HG02970 (cell line): Measurements from ENCODE around the gene SLC10A2.
A peak's percentile ranks its signal among the peaks of the same experiment; 100 is the strongest.

Experiments
- ATAC-seq: cut with Tn5 transposase; IDR thresholded peaks from one replicate; pipeline ENCODE4 v1.9.1; 2021; ENCODE audit warnings: mild to moderate bottlenecking, moderate library complexity, moderate number of reproducible peaks; ENCODE audit not compliant: unreplicated experiment, low FRiP score

Gene SLC10A2

GRCh38 chr13:103055166-103055565, 11.1 kb downstream of the SLC10A2 start:
- no peak for ATAC-seq

GRCh38 chr13:103046676-103047075, 19.5 kb downstream of the SLC10A2 start:
- no peak for ATAC-seq

GRCh38 chr13:103044056-103044455, 22.2 kb downstream of the SLC10A2 start:
- no peak for ATAC-seq

DNA sequence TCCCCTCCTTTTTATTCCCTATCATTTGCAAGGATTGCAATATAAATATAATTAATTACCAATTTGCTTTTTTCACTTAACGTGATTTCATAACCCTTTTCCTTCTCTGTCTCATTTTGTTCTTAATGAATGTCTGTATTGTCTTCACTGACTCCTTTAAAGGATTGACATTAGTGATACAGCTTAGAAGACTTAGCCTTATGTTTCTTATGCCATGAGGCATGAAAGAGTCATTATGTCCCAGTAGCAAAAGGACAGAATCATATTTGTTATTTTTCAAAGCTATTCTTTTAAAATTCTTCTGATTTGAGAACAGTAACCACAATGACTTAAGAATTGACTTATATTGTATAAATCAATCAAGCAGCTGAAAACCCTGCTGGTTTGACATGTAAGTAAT, 26.2 kb downstream of the SLC10A2 start:
- ATAC-seq, result no peak

GRCh38 chr13:103039183-103039582, 27.0 kb downstream of the SLC10A2 start:
- no peak for ATAC-seq

GRCh38 chr13:103036268-103036667, 29.9 kb downstream of the SLC10A2 start:
- ATAC-seq, result no peak

DNA sequence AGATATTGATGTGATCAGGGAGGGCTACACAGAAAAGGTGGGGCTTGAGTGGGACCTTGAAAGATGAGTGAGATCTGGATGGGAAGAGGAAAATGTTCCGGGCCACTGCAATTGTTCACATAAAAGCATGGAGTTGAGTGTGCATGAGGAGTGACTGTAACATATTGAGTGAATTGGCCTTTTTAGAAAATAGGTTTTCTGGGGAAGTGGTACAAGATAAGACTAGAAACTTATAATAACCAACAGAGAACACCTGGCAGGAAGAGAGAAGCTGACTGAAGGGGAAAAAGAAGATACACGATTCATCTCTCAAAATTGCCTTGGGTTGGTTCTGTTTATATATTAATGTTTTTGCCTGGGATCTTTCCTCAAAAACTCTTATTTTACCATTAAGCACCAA, 32.2 kb downstream of the SLC10A2 start:
- no peak for ATAC-seq

- ATAC-seq, result peak; percentile 69
Measured at GRCh38 chr13:103031332-103031873, 34.8 kb downstream of the SLC10A2 start.

GRCh38 chr13:103030776-103031175, 35.4 kb downstream of the SLC10A2 start:
- ATAC-seq, result no peak

DNA sequence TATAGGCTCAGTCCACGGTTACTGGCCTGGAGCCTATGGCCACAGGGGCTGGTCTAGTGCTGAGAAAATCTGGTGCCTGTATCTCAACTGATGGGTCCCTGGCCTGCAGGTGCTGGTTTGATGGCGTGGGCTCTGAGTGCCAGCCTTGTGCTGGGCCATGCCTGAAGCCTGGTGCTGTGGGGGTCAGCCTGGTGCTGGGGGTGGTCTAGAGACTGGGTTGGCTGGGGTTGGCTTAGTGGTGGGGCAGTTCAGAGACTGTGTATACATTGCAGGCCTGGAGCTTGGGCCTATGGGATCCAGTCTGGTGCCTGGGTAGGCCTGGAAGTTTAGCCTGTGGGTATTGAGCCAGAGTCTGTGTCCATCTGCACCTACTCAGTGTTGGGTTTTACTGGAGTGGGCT, 36.4 kb downstream of the SLC10A2 start:
- ATAC-seq, result no peak

GRCh38 chr13:103022336-103022735, 43.9 kb downstream of the SLC10A2 start:
- no peak for ATAC-seq

DNA sequence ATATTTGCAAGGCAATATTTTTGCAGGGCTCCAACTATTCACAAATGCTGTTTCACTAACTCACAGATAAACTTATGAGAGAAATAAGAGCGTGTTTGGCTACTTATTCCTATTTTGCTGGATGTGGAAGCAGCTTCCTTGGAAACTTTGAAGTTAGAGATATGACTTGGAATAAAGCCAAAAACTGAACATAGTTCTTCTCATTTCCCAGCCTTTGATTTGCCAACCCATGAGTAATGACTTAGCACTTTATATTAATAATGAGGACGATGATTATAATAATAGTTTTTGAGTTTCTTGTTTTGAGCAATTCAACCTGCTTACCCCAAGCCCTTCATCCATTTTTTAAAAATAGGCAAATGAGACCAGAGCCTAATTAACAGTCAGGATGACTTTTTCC, 47.7 kb downstream of the SLC10A2 start:
- no peak for ATAC-seq

DNA sequence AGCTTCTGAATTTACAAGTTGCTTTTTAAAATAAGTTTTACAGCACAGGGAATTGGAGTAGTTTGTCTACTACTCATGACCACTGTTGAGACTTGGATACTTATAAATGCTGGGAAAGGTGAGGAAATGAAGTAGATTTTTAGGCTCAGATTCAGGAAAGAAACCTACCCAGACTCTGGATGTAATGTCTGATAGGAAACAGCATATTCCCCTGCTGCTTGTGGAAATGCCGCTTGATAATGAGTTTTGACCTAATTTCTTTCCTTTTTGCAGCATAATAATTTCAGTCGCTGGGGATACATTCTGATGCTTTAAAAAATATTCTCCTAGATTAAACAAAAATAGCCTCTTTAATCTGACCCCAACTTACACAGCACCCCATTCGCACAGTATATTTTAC, 53.6 kb downstream of the SLC10A2 start:
- no peak for ATAC-seq

GRCh38 chr13:103009051-103009840, 57.0 kb downstream of the SLC10A2 start:
- ATAC-seq, result no peak

DNA sequence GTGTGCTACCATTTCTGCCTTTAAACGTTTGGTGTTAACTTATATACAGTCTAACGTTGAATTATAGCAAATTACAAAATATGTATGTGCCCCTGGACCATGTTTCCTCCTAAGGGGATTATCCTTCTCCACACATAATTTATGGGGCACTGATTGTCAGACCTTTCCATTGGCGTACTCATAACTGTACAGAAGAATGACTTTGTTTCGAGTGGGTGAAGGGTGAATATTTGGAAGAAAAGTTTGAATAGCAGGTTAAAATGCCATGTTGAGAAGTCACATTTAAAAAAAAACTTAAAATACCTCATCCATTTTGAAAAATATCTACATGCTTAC, 58.8 kb downstream of the SLC10A2 start:
- ATAC-seq, result peak; percentile 31

- ATAC-seq, result peak; percentile 92
Measured at GRCh38 chr13:103006641-103007426, 59.4 kb downstream of the SLC10A2 start.

- no peak for ATAC-seq
Measured at GRCh38 chr13:103004661-103005345, 61.4 kb downstream of the SLC10A2 start.

DNA sequence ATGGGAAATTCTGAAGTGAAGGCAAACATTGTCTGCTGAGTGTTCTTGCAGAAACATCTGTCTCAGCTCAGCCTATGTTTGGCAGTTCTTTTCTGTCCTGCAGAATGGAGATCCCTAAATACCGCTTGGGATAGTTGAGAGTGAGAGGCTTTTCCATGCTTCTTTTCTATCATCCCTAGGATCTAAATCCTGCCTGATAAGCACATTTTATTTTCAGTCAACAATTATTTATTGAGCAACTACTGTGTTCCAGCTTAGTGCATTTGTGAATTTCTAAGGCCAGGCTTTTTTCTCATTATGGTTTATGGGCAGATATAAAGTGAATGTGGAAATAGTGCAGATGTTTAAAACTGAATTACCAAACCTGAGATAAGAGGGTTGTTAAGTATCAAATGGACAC, 62.6 kb downstream of the SLC10A2 start:
- no peak for ATAC-seq

GRCh38 chr13:103002279-103002678, 63.9 kb downstream of the SLC10A2 start:
- ATAC-seq, result no peak

- no peak for ATAC-seq
Measured at GRCh38 chr13:103000157-103000556, 66.1 kb downstream of the SLC10A2 start.

GRCh38 chr13:102999499-102999898, 66.7 kb downstream of the SLC10A2 start:
- no peak for ATAC-seq
